Measurements from ENCODE around the gene WDR7.

DNA sequence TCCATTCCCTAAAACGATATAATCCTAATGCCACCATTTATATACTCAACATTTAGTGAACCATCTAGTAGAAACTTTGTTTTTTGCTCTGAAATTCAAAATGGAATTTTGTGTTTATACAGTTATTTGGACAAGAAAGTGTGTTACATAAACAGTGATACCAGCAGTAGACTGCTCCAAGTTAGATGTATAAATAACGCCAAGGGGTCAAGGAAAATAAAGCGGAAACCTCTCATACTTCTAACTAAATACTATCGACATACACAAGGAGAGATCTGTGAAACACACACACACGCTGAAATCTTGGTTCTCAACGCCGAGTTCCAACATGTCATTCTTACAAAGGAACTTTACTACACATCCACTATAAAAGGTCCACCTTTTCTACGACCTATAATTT lies 14.0 kb upstream of the WDR7 start:
- TF ChIP-seq, protein P1, sequence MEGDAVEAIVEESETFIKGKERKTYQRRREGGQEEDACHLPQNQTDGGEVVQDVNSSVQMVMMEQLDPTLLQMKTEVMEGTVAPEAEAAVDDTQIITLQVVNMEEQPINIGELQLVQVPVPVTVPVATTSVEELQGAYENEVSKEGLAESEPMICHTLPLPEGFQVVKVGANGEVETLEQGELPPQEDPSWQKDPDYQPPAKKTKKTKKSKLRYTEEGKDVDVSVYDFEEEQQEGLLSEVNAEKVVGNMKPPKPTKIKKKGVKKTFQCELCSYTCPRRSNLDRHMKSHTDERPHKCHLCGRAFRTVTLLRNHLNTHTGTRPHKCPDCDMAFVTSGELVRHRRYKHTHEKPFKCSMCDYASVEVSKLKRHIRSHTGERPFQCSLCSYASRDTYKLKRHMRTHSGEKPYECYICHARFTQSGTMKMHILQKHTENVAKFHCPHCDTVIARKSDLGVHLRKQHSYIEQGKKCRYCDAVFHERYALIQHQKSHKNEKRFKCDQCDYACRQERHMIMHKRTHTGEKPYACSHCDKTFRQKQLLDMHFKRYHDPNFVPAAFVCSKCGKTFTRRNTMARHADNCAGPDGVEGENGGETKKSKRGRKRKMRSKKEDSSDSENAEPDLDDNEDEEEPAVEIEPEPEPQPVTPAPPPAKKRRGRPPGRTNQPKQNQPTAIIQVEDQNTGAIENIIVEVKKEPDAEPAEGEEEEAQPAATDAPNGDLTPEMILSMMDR (IDR thresholded peaks at IDR 0.05; ENCODE audit: low read length): no peak
- TF ChIP-seq EZH2 (optimal IDR thresholded peaks at IDR 0.05; ENCODE audit: low read depth, low read length) (no peak), EZH2phosphoT487 (IDR thresholded peaks at IDR 0.05; ENCODE audit: low read length) (no peak)
